ENCODE data around the gene MELK.

Gene MELK

GRCh38 chr9:36623280-36623679 lies 50.6 kb downstream of the MELK start:
- no peak for TF ChIP-seq CTCF (IDR thresholded peaks at IDR 0.05; ENCODE audit: extremely low read depth, missing control alignments)
- DNase-seq (ENCODE audit: low spot score) = no peak

- DNase-seq (ENCODE audit: low spot score) = no peak
- no peak for TF ChIP-seq CTCF (IDR thresholded peaks at IDR 0.05; ENCODE audit: extremely low read depth, missing control alignments)
These were observed 52.4 kb downstream of the MELK start for GRCh38 chr9:36625006-36625615.

- TF ChIP-seq CTCF (IDR thresholded peaks at IDR 0.05; ENCODE audit: extremely low read depth, missing control alignments) = peak; percentile 43
- DNase-seq (ENCODE audit: low spot score) = no peak
These were observed 60.2 kb downstream of the MELK start for GRCh38 chr9:36632892-36633291.

GRCh38 chr9:36637491-36638270 lies 65.0 kb downstream of the MELK start:
- TF ChIP-seq CTCF (IDR thresholded peaks at IDR 0.05; ENCODE audit: extremely low read depth, missing control alignments) = peak; percentile 35
- DNase-seq (ENCODE audit: low spot score) = no peak

GRCh38 chr9:36640771-36641381 lies 68.2 kb downstream of the MELK start:
- no peak for TF ChIP-seq CTCF (IDR thresholded peaks at IDR 0.05; ENCODE audit: extremely low read depth, missing control alignments)
- peak; percentile 34 for DNase-seq (ENCODE audit: low spot score)

GRCh38 chr9:36642817-36643216 lies 70.1 kb downstream of the MELK start:
- DNase-seq (ENCODE audit: low spot score) = no peak
- TF ChIP-seq CTCF (IDR thresholded peaks at IDR 0.05; ENCODE audit: extremely low read depth, missing control alignments) = no peak

- TF ChIP-seq CTCF (IDR thresholded peaks at IDR 0.05; ENCODE audit: extremely low read depth, missing control alignments) = no peak
- no peak for DNase-seq (ENCODE audit: low spot score)
These were observed 84.1 kb downstream of the MELK start for GRCh38 chr9:36656842-36657241.
